Measurements from ENCODE around the gene PRSS38.
"Not testable (repeated sequence)": the region's sequence is repeated elsewhere in the genome, so short reads cannot be mapped to it uniquely, and the experiment has no call there.

Gene PRSS38

GRCh38 chr1:227846265-227846858 lies 30.9 kb downstream of the PRSS38 start:
- DNase-seq, result no peak

GRCh38 chr1:227847046-227847445 lies 31.6 kb downstream of the PRSS38 start:
- DNase-seq, result not testable (repeated sequence)

GRCh38 chr1:227848430-227848932 lies 33.0 kb downstream of the PRSS38 start:
- DNase-seq, result no peak

GRCh38 chr1:227849251-227849650 lies 33.8 kb downstream of the PRSS38 start:
- DNase-seq, result no peak

GRCh38 chr1:227854189-227854588 lies 38.7 kb downstream of the PRSS38 start:
- DNase-seq, result no peak

GRCh38 chr1:227855687-227856086 lies 40.2 kb downstream of the PRSS38 start:
- no peak for DNase-seq

GRCh38 chr1:227856147-227856858 lies 40.8 kb downstream of the PRSS38 start:
- DNase-seq, result no peak

- no peak for DNase-seq
Measured at GRCh38 chr1:227864882-227865281, 49.4 kb downstream of the PRSS38 start.

- DNase-seq, result no peak
Measured at GRCh38 chr1:227869279-227869842, 53.9 kb downstream of the PRSS38 start.

- peak; percentile 55 for DNase-seq
Measured at GRCh38 chr1:227869851-227870305, 54.4 kb downstream of the PRSS38 start.

- DNase-seq, result no peak
Measured at GRCh38 chr1:227870366-227870765, 54.9 kb downstream of the PRSS38 start.

GRCh38 chr1:227871892-227872291 lies 56.4 kb downstream of the PRSS38 start:
- DNase-seq, result not testable (repeated sequence)

GRCh38 chr1:227877810-227878209 lies 62.3 kb downstream of the PRSS38 start:
- DNase-seq, result not testable (repeated sequence)

GRCh38 chr1:227880342-227880924 lies 65.0 kb downstream of the PRSS38 start:
- no peak for DNase-seq

GRCh38 chr1:227883073-227883520 lies 67.6 kb downstream of the PRSS38 start:
- peak; percentile 2 for DNase-seq

- DNase-seq, result no peak
Measured at GRCh38 chr1:227883641-227884301, 68.3 kb downstream of the PRSS38 start.

- no peak for DNase-seq
Measured at GRCh38 chr1:227884370-227885134, 69.1 kb downstream of the PRSS38 start.

GRCh38 chr1:227885135-227885647 lies 69.7 kb downstream of the PRSS38 start:
- DNase-seq, result peak; percentile 75

- peak; percentile 51 for DNase-seq
Measured at GRCh38 chr1:227885648-227886502, 70.4 kb downstream of the PRSS38 start.

GRCh38 chr1:227886503-227886961 lies 71.1 kb downstream of the PRSS38 start:
- peak; percentile 8 for DNase-seq
